HepG2 (cell line): Measurements from ENCODE around the gene NUDT1. TPM values are rescaled to one million over a fixed set of nuclear protein-coding genes. Genes with fewer than 3 reads are reported as not detected.

ENCODE experiments used
- ATAC-seq: fragments of 200-7000 bp; cut with Tn5 transposase; 3 replicates; pipeline ENCODE4 v1.9.1; 2020; ENCODE audit warnings: mild to moderate bottlenecking, moderate library complexity
- BruUV-seq: library from RNA; stranded (reverse); fragments of 400-500 nt; replicated peaks from 2 replicates; lab custom pipeline; 2021; lab: Mats Ljungman, UMichigan
- CTCF ChIA-PET: fragments of 300-600 bp; formaldehyde crosslinking; extraction: SDS; loops from one replicate; lab custom pipeline; 2021; ENCODE audit warnings: low total read pairs, inconsistent platforms, low intra/inter-chr PET ratio; lab: Yijun Ruan, JAX
- POLR2A ChIA-PET: fragments of 350-600 bp; sonication (Branson Sonifier 250); formaldehyde crosslinking; loops from one replicate; lab custom pipeline; 2020; ENCODE audit warnings: antibody characterized with exemption, inconsistent platforms; lab: Yijun Ruan, JAX
- DNase-seq: peaks from one replicate; pipeline ENCODE4 v3.0.0-alpha.2; 2015; ENCODE audit warnings: low spot score
- FAIRE-seq: peaks from 3 replicates; lab custom pipeline; 2011; peaks lifted over from hg19 to GRCh38; lab: Jason Lieb, UNC
- H2AFZ ChIP-seq: one replicate; pipeline ENCODE4 v1.6.1; 2011; ENCODE audit warnings: low read length, inconsistent platforms
- H3K27ac ChIP-seq: fragments of 300-600 bp; 3 replicates; pipeline ENCODE4 v1.8.0; 2011; ENCODE audit warnings: mixed run types, mild to moderate bottlenecking, mixed read lengths, low read length, inconsistent platforms; ENCODE audit not compliant: insufficient read depth; ENCODE audit errors: extremely low read length
- H3K27me3 ChIP-seq, 2 experiments: fragments of 200-600 bp in 1 of 2; 2 replicates in 1 of 2; 3 replicates in 1 of 2; pipeline versions ENCODE4 v1.6.0 to v1.8.0; 2011; ENCODE audit warnings: low read length in 2 of 2, mild to moderate bottlenecking in 2 of 2, moderate library complexity in 2 of 2, inconsistent platforms in 1 of 2; ENCODE audit not compliant: insufficient read depth in 2 of 2, control insufficient read depth in 1 of 2
- H3K36me3 ChIP-seq, 2 experiments: fragments of 200-600 bp in 1 of 2; replicated peaks in 1 of 2; 2 replicates in 1 of 2; 3 replicates in 1 of 2; pipeline versions ENCODE4 v1.5.1 to v1.8.0; 2011; ENCODE audit warnings: low read length in 2 of 2, inconsistent platforms in 1 of 2; ENCODE audit not compliant: insufficient read depth in 2 of 2, control insufficient read depth in 1 of 2
- H3K4me1 ChIP-seq: 2 replicates; pipeline ENCODE4 v1.5.1; 2012; ENCODE audit warnings: low read length, inconsistent platforms; ENCODE audit not compliant: insufficient read depth
- H3K4me2 ChIP-seq: 2 replicates; pipeline ENCODE4 v1.6.0; 2011; ENCODE audit warnings: low read depth, low read length, inconsistent platforms
- H3K4me3 ChIP-seq, 3 experiments: fragments of 200-600 bp in 1 of 3; sonication (generic), shearing (Covaris generic) in 1 of 3; replicated peaks in 1 of 3; 2 replicates each; pipeline ENCODE4 v1.5.1; 2011 to 2016; ENCODE audit warnings: low read length in 3 of 3, inconsistent platforms in 2 of 3, low read depth in 2 of 3, mild to moderate bottlenecking in 2 of 3, control low read depth in 1 of 3, mixed read lengths in 1 of 3; ENCODE audit not compliant: insufficient read depth in 1 of 3
- H3K79me2 ChIP-seq: one replicate; pipeline ENCODE4 v1.6.1; 2011; ENCODE audit warnings: low read length, inconsistent platforms; ENCODE audit not compliant: insufficient read depth
- H3K9ac ChIP-seq: 2 replicates; pipeline ENCODE4 v1.6.0; 2011; ENCODE audit warnings: mild to moderate bottlenecking, low read depth, low read length, inconsistent platforms; ENCODE audit not compliant: insufficient read depth
- H3K9me3 ChIP-seq: 2 replicates; pipeline ENCODE4 v1.5.1; 2012; ENCODE audit warnings: mild to moderate bottlenecking, low read length
- H4K20me1 ChIP-seq: 2 replicates; pipeline ENCODE4 v1.6.0; 2011; ENCODE audit warnings: inconsistent platforms, mild to moderate bottlenecking, low read length, moderate library complexity; ENCODE audit not compliant: insufficient read depth
- BCL6 ChIP-seq: IDR thresholded peaks from 2 replicates; pipeline ENCODE4 v1.6.1; 2016; ENCODE audit warnings: missing genetic modification reagents, missing compliant biosample characterization
- ETV5 ChIP-seq: IDR thresholded peaks from 2 replicates; pipeline ENCODE4 v1.6.1; 2018; ENCODE audit warnings: missing biosample characterization, missing genetic modification reagents, inconsistent platforms, borderline replicate concordance
- KLF12 ChIP-seq: sonication (generic); formaldehyde crosslinking; IDR thresholded peaks from 2 replicates; pipeline ENCODE4 v1.4.0; 2020; ENCODE audit warnings: missing genetic modification reagents, borderline replicate concordance
- THAP7 ChIP-seq: sonication (generic); formaldehyde crosslinking; IDR thresholded peaks from 2 replicates; pipeline ENCODE4 v1.8.1; 2023; ENCODE audit warnings: mild to moderate bottlenecking, missing genetic modification reagents
- THAP8 ChIP-seq: sonication (generic); formaldehyde crosslinking; IDR thresholded peaks from 2 replicates; pipeline ENCODE4 v1.5.1; 2020; ENCODE audit warnings: missing genetic modification reagents, mild to moderate bottlenecking, borderline replicate concordance
- TMF1 ChIP-seq: sonication (generic); formaldehyde crosslinking; IDR thresholded peaks from 2 replicates; pipeline ENCODE4 v1.8.1; 2022; ENCODE audit warnings: low read depth, missing genetic modification reagents
- ZBTB44 ChIP-seq: sonication (generic); formaldehyde crosslinking; IDR thresholded peaks from 2 replicates; pipeline ENCODE4 v1.4.0; 2020; ENCODE audit warnings: missing genetic modification reagents
- whole genome bisulfite sequencing: methylation state at CpG from one replicate; pipeline ENCODE4 v1.1.6; 2017; ENCODE audit warnings: low lambda C conversion rate; 5-methylcytosine and 5-hydroxymethylcytosine counted together
- in situ Hi-C: cut with HindIII; loops from 2 replicates; pipeline ENCODE4 v1.10.0; 2017; ENCODE audit warnings: low pct_unique_long_range_greater_than_20kb; ENCODE audit not compliant: extremely low pct_ligation_motif_present
- intact Hi-C: fragments of 100-400 bp; cut with micrococcal nuclease; formaldehyde crosslinking; loops from one replicate; pipeline ENCODE4 v1.10.0; 2022; ENCODE audit not compliant: unreplicated experiment
- polyA plus RNA-seq, 8 experiments: library from polyadenylated mRNA; depleted of rRNA in 3 of 8; stranded (reverse) in 7 of 8; unstranded in 1 of 8; fragments of >200 nt; fragmentation: Illumina TruSeq in 4 of 8; extraction: Trizol in 4 of 8; gene quantifications; 2 replicates each; pipeline versions ENCODE4 v1.2.1 to v1.2.3, GENCODE V29; 2011 to 2016; ENCODE audit warnings: low read depth in 4 of 8, missing spikeins in 1 of 8, mixed read lengths in 1 of 8; ENCODE audit not compliant: insufficient read depth in 1 of 8
- total RNA-seq, 5 experiments: library from RNA; depleted of rRNA; stranded (reverse); fragments of >200 nt; fragmentation: Illumina TruSeq; extraction: Trizol; gene quantifications; 2 replicates each; pipeline ENCODE4 v1.2.3, GENCODE V29; 2016; ENCODE audit warnings: low read depth in 1 of 5

Gene NUDT1
- total and polyA plus RNA-seq, 2 of the 13 experiments (the other 11 are each of a cell fraction or from before 2014, with no cell fraction given) = 9.1 to 26.8 TPM

- no peak for TF ChIP-seq THAP8 (CRISPR knock-in tag)
These were observed 36.0 kb downstream of the NUDT1 start (continued) for GRCh38 chr7:2278026-2278425.

- CTCF ChIA-PET = no interaction called here
These were observed 37.9 kb downstream of the NUDT1 start for GRCh38 chr7:2279896-2280295.

More at GRCh38 chr7:2279896-2280295, 37.9 kb downstream of the NUDT1 start:
- Histone ChIP-seq H3K27me3 (no peaks in the 10 kb centered on the region), H3K27ac (no peak overlapping the region), H3K36me3 (peaks cover 7 to 13% of the 10 kb centered on the region in 2 experiments; a peak in 3 of 5 replicates), H3K79me2 (peaks cover 17% of the 10 kb centered on the region), H3K9me3 (no peaks in the 10 kb centered on the region), H3K9ac (no peak overlapping the region), H3K4me1 (peaks cover 42% of the 10 kb centered on the region), H2AFZ (no peak overlapping the region), H3K4me2 (no peak overlapping the region), H3K4me3 (no peak overlapping the region), H4K20me1 (no peaks in the 10 kb centered on the region)
- TF ChIP-seq KLF12 (no peak), ETV5 (CRISPR knock-in tag) (no peak), ZBTB44 (CRISPR knock-in tag) (no peak), BCL6 (CRISPR knock-in tag) (no peak), THAP7 (CRISPR knock-in tag) (no peak), TMF1 (CRISPR knock-in tag) (no peak)
- no peak for FAIRE-seq
- 89% methylated on average over 4 of the region's 4 CpGs for WGBS
- POLR2A ChIA-PET = interaction anchor here (0.7 kb wide), 1 partner anchor 103 kb away, joined by 3 read pairs; no protein-coding TSS in a partner anchor
- BruUV-seq = no TSS peak
- in situ Hi-C loops = no loop called here
- intact Hi-C loops = no loop called here
- no peak for ATAC-seq
- no peak for DNase-seq
